H9 (cell line): ENCODE results near the gene APLF. TPM values are rescaled to one million over a fixed set of nuclear protein-coding genes. Genes with fewer than 3 reads are reported as not detected.

Experiments used
- DNase-seq: peaks from one replicate; pipeline ENCODE4 v3.0.0-alpha.2; 2017
- H2AFZ ChIP-seq: one replicate; pipeline ENCODE4 v1.6.1; 2013; ENCODE audit warnings: mild to moderate bottlenecking, low read length, control low read depth, moderate library complexity
- H2AK5ac ChIP-seq: 2 replicates; pipeline ENCODE4 v1.6.1; 2013; ENCODE audit warnings: low read length, control low read depth, mixed read lengths; ENCODE audit not compliant: insufficient read length
- H2BK120ac ChIP-seq: one replicate; pipeline ENCODE4 v1.6.1; 2013; ENCODE audit warnings: low read depth, mild to moderate bottlenecking, low read length, control low read depth, inconsistent platforms; ENCODE audit not compliant: poor library complexity, severe bottlenecking
- H2BK12ac ChIP-seq: 2 replicates; pipeline ENCODE4 v1.6.1; 2013; ENCODE audit warnings: low read length, control low read depth, mixed read lengths, low read depth; ENCODE audit not compliant: insufficient read length
- H2BK15ac ChIP-seq: 2 replicates; pipeline ENCODE4 v1.6.1; 2013; ENCODE audit warnings: low read depth, low read length, control low read depth
- H2BK20ac ChIP-seq: one replicate; pipeline ENCODE4 v1.6.1; 2013; ENCODE audit warnings: low read depth, mild to moderate bottlenecking, low read length, control low read depth, inconsistent platforms; ENCODE audit not compliant: poor library complexity, severe bottlenecking
- H2BK5ac ChIP-seq: 2 replicates; pipeline ENCODE4 v1.6.1; 2013; ENCODE audit warnings: low read length, control low read depth, mixed read lengths; ENCODE audit not compliant: insufficient read length
- H3K14ac ChIP-seq: 2 replicates; pipeline ENCODE4 v1.6.1; 2013; ENCODE audit warnings: low read length, control low read depth; ENCODE audit not compliant: insufficient read depth
- H3K18ac ChIP-seq: 2 replicates; pipeline ENCODE4 v1.6.1; 2013; ENCODE audit warnings: low read depth, mild to moderate bottlenecking, mixed read lengths, low read length, control low read depth; ENCODE audit not compliant: insufficient read length
- H3K23ac ChIP-seq: 2 replicates; pipeline ENCODE4 v1.6.1; 2013; ENCODE audit warnings: low read length, control low read depth, mixed read lengths, low read depth; ENCODE audit not compliant: insufficient read length
- H3K23me2 ChIP-seq: 2 replicates; pipeline ENCODE4 v1.6.1; 2013; ENCODE audit warnings: low read depth, mild to moderate bottlenecking, mixed read lengths, low read length, control low read depth; ENCODE audit not compliant: insufficient read length, poor library complexity, severe bottlenecking
- H3K27ac ChIP-seq: 2 replicates; pipeline ENCODE4 v1.5.1; 2013; ENCODE audit warnings: low read length, control low read depth, mixed read lengths, low read depth; ENCODE audit not compliant: insufficient read length
- H3K27me3 ChIP-seq: 2 replicates; pipeline ENCODE4 v1.6.1; 2013; ENCODE audit warnings: low read length, control low read depth, inconsistent platforms; ENCODE audit not compliant: insufficient read depth
- H3K4ac ChIP-seq: 2 replicates; pipeline ENCODE4 v1.6.1; 2013; ENCODE audit warnings: low read depth, mild to moderate bottlenecking, control low read depth, inconsistent platforms, low read length, moderate library complexity
- H3K4me1 ChIP-seq: 2 replicates; pipeline ENCODE4 v1.6.1; 2013; ENCODE audit warnings: low read length, control low read depth, inconsistent platforms; ENCODE audit not compliant: insufficient read depth
- H3K4me2 ChIP-seq: 2 replicates; pipeline ENCODE4 v1.6.1; 2013; ENCODE audit warnings: low read length, control low read depth, mixed read lengths; ENCODE audit not compliant: insufficient read length, insufficient read depth
- H3K56ac ChIP-seq: 2 replicates; pipeline ENCODE4 v1.6.1; 2013; ENCODE audit warnings: low read depth, mild to moderate bottlenecking, mixed read lengths, low read length, control low read depth; ENCODE audit not compliant: insufficient read length
- H3K79me1 ChIP-seq: 2 replicates; pipeline ENCODE4 v1.6.1; 2013; ENCODE audit warnings: low read depth, mild to moderate bottlenecking, moderate library complexity, low read length, control low read depth, inconsistent platforms; ENCODE audit not compliant: insufficient read depth, poor library complexity, severe bottlenecking
- H3K79me2 ChIP-seq: 2 replicates; pipeline ENCODE4 v1.6.1; 2013; ENCODE audit warnings: low read length, control low read depth, inconsistent platforms; ENCODE audit not compliant: insufficient read depth
- H3K9ac ChIP-seq: 2 replicates; pipeline ENCODE4 v1.6.1; 2013; ENCODE audit warnings: low read length, control low read depth, mixed read lengths; ENCODE audit not compliant: insufficient read length; ENCODE audit errors: extremely low read depth
- H3K9me3 ChIP-seq: one replicate; pipeline ENCODE4 v1.6.1; 2013; ENCODE audit warnings: low read depth, low read length, inconsistent platforms; ENCODE audit not compliant: control insufficient read depth
- H3T11ph ChIP-seq: one replicate; pipeline ENCODE4 v1.6.1; 2013; ENCODE audit warnings: mild to moderate bottlenecking, low read length, control low read depth, inconsistent platforms
- H4K20me1 ChIP-seq: one replicate; pipeline ENCODE4 v1.6.1; 2013; ENCODE audit not compliant: control insufficient read depth, insufficient read length, insufficient read depth
- H4K5ac ChIP-seq: 2 replicates; pipeline ENCODE4 v1.6.1; 2013; ENCODE audit warnings: low read depth, mild to moderate bottlenecking, mixed read lengths, low read length, control low read depth; ENCODE audit not compliant: insufficient read length
- H4K8ac ChIP-seq: replicated peaks from 2 replicates; pipeline ENCODE4 v1.6.1; 2013; ENCODE audit warnings: low read length, control low read depth, mixed read lengths, low read depth; ENCODE audit not compliant: insufficient read length
- H4K91ac ChIP-seq: 2 replicates; pipeline ENCODE4 v1.6.1; 2013; ENCODE audit warnings: low read depth, mild to moderate bottlenecking, moderate library complexity, mixed read lengths, low read length, control low read depth; ENCODE audit not compliant: insufficient read length
- H3K27ac Mint-ChIP-seq, 3 experiments: 2 replicates in 2 of 3; 3 replicates in 1 of 3; pipeline ENCODE4 v1.8.0; 2020 to 2021; ENCODE audit warnings: mixed read lengths in 3 of 3, mild to moderate bottlenecking in 1 of 3, moderate library complexity in 1 of 3
- H3K27me3 Mint-ChIP-seq: 2 replicates; pipeline ENCODE4 v1.8.0; 2021; ENCODE audit warnings: low read depth, mild to moderate bottlenecking, moderate library complexity, mixed read lengths
- H3K36me3 Mint-ChIP-seq, 3 experiments: 2 replicates in 2 of 3; 3 replicates in 1 of 3; pipeline ENCODE4 v1.8.0; 2020 to 2021; ENCODE audit warnings: low read depth in 3 of 3, mixed read lengths in 3 of 3; ENCODE audit not compliant: insufficient read depth in 1 of 3
- H3K4me1 Mint-ChIP-seq, 2 experiments: 2 replicates each; pipeline ENCODE4 v1.8.0; 2020; ENCODE audit warnings: mixed read lengths in 2 of 2
- H3K4me3 Mint-ChIP-seq, 2 experiments: 2 replicates in 1 of 2; 3 replicates in 1 of 2; pipeline ENCODE4 v1.8.0; 2020 to 2021; ENCODE audit warnings: mild to moderate bottlenecking in 2 of 2, mixed read lengths in 2 of 2, moderate library complexity in 1 of 2
- H3K9me3 Mint-ChIP-seq, 2 experiments: 2 replicates in 1 of 2; 3 replicates in 1 of 2; pipeline ENCODE4 v1.8.0; 2020; ENCODE audit warnings: mild to moderate bottlenecking in 2 of 2, mixed read lengths in 2 of 2, moderate library complexity in 1 of 2
- WGBS: extraction: QIAGEN DNeasy Blood & Tissue Kit; methylation state at CpG from one replicate; pipeline ENCODE4 v1.1.7; 2013; ENCODE audit warnings: missing lambda C conversion rate, low lambda C conversion rate, mixed read lengths; ENCODE audit not compliant: insufficient read length; ENCODE audit errors: extremely low coverage; 5-methylcytosine and 5-hydroxymethylcytosine counted together
- total RNA-seq: library from RNA; stranded (reverse); gene quantifications from 2 replicates; pipeline ENCODE4 v1.2.1, GENCODE V29; 2021
- TF ChIP-seq, protein P1 (sequence below): fragments of 200-600 bp; sonication (generic); conservative IDR thresholded peaks from 3 replicates; pipeline ENCODE4 v1.8.0; 2021; ENCODE audit warnings: antibody characterized with exemption, mild to moderate bottlenecking

The APLF gene
- total RNA-seq, 1 experiment from 2014 or later: 3.7 TPM

DNA sequence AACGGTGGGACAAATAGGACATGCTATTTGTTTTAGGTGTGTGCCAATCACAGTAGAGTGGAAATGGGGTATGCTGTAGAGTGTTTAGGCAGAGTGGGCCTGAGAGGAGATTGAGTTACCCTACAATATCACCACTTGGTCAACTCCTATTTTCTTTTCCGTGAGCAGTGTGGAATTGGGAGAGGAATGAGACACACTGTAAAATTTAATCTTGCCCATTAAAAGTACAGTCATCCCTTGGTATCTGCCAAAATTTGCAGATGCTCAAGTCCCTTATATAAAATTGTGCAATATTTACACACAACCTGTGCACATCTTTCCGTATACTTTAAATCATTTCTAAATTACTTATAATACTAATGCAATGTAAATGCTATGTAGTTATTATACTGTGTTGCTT lies 12.7 kb upstream of the APLF start:
- H2AFZ ChIP-seq: no peak overlapping the region
- TF ChIP-seq, protein P1, sequence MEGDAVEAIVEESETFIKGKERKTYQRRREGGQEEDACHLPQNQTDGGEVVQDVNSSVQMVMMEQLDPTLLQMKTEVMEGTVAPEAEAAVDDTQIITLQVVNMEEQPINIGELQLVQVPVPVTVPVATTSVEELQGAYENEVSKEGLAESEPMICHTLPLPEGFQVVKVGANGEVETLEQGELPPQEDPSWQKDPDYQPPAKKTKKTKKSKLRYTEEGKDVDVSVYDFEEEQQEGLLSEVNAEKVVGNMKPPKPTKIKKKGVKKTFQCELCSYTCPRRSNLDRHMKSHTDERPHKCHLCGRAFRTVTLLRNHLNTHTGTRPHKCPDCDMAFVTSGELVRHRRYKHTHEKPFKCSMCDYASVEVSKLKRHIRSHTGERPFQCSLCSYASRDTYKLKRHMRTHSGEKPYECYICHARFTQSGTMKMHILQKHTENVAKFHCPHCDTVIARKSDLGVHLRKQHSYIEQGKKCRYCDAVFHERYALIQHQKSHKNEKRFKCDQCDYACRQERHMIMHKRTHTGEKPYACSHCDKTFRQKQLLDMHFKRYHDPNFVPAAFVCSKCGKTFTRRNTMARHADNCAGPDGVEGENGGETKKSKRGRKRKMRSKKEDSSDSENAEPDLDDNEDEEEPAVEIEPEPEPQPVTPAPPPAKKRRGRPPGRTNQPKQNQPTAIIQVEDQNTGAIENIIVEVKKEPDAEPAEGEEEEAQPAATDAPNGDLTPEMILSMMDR: no peak
- WGBS: no CpG with 5 or more reads among the region's 3 CpGs

More for the DNA sequence above, 12.7 kb upstream of the APLF start:
- no peaks in the 10 kb centered on the region for H3K9me3 Mint-ChIP-seq
- no peaks in the 10 kb centered on the region for H3K23me2 ChIP-seq
- H3K27ac ChIP-seq: no peak overlapping the region
- no peaks in the 10 kb centered on the region for H3K9me3 ChIP-seq
- H2BK120ac ChIP-seq: no peak overlapping the region
- H3K4me1 Mint-ChIP-seq: no peaks in the 10 kb centered on the region
- no peak overlapping the region for H3T11ph ChIP-seq
- H3K18ac ChIP-seq: no peak overlapping the region
- H4K5ac ChIP-seq: no peak overlapping the region
- no peak overlapping the region for H4K91ac ChIP-seq
- H3K14ac ChIP-seq: no peak overlapping the region
- no peak overlapping the region for H4K8ac ChIP-seq
- H3K79me1 ChIP-seq: no peaks in the 10 kb centered on the region
- no peaks in the 10 kb centered on the region for H4K20me1 ChIP-seq
- no peaks in the 10 kb centered on the region for H3K79me2 ChIP-seq
- no peak overlapping the region for H2BK12ac ChIP-seq
- H3K4me1 ChIP-seq: no peaks in the 10 kb centered on the region
- no peaks in the 10 kb centered on the region for H3K27me3 ChIP-seq
- no peak overlapping the region for H3K4me3 Mint-ChIP-seq
- no peaks in the 10 kb centered on the region for H3K36me3 Mint-ChIP-seq
- no peak overlapping the region for H2BK5ac ChIP-seq
- H3K27me3 Mint-ChIP-seq: no peaks in the 10 kb centered on the region
- H2AK5ac ChIP-seq: no peak overlapping the region
- no peak overlapping the region for H3K27ac Mint-ChIP-seq
- no peak overlapping the region for H3K56ac ChIP-seq
- no peak overlapping the region for H3K23ac ChIP-seq
- H3K4ac ChIP-seq: no peak overlapping the region
- no peak for DNase-seq
- H2BK20ac ChIP-seq: no peak overlapping the region
- no peak overlapping the region for H3K9ac ChIP-seq
- no peak overlapping the region for H2BK15ac ChIP-seq
- no peak overlapping the region for H3K4me2 ChIP-seq
